GM21367 (cell line): ENCODE measurements around the gene CELSR2.
"Not testable (repeated sequence)": the region's sequence is repeated elsewhere in the genome, so short reads cannot be mapped to it uniquely, and the experiment has no call there.

Experiments used
- ATAC-seq: cut with Tn5 transposase; IDR thresholded peaks from one replicate; pipeline ENCODE4 v1.9.1; 2021; ENCODE audit not compliant: unreplicated experiment

Gene CELSR2

GRCh38 chr1:109248797-109249629 is at the start of gene CELSR2:
TSS of gene CELSR2 (plus strand) at chr1:109249539. CDS start at chr1:109250080, 541 bp downstream.
- peak; percentile 59 for ATAC-seq

- ATAC-seq, result no peak
These were observed 49.6 kb upstream of the CELSR2 start for GRCh38 chr1:109199710-109200109.

GRCh38 chr1:109201123-109201703 is 48.1 kb upstream of the CELSR2 start:
- ATAC-seq, result no peak

- no peak for ATAC-seq
These were observed 44.9 kb upstream of the CELSR2 start for GRCh38 chr1:109204484-109204883.

GRCh38 chr1:109206339-109206738 is 43.0 kb upstream of the CELSR2 start:
- no peak for ATAC-seq

- ATAC-seq, result no peak
These were observed 41.8 kb upstream of the CELSR2 start for GRCh38 chr1:109207467-109208103.

- ATAC-seq, result no peak
These were observed 40.9 kb upstream of the CELSR2 start for GRCh38 chr1:109208394-109208793.

- no peak for ATAC-seq
These were observed 40.4 kb upstream of the CELSR2 start for GRCh38 chr1:109208836-109209463.

GRCh38 chr1:109210058-109210457 is 39.3 kb upstream of the CELSR2 start:
- no peak for ATAC-seq

GRCh38 chr1:109213345-109213823 is 36.0 kb upstream of the CELSR2 start:
- ATAC-seq, result no peak

GRCh38 chr1:109213824-109214693 is 35.3 kb upstream of the CELSR2 start, which contains the start of gene SARS1:
TSS of gene SARS1 (plus strand) at chr1:109213918. CDS start at chr1:109213993, 75 bp downstream.
- peak; percentile 70 for ATAC-seq

- no peak for ATAC-seq
These were observed 34.4 kb upstream of the CELSR2 start for GRCh38 chr1:109214695-109215623.

- ATAC-seq, result no peak
These were observed 32.7 kb upstream of the CELSR2 start for GRCh38 chr1:109216662-109217061.

GRCh38 chr1:109218516-109218915 is 30.8 kb upstream of the CELSR2 start:
- no peak for ATAC-seq

GRCh38 chr1:109221201-109221600 is 28.1 kb upstream of the CELSR2 start:
- not testable (repeated sequence) for ATAC-seq

- no peak for ATAC-seq
These were observed 24.0 kb upstream of the CELSR2 start for GRCh38 chr1:109225308-109225707.

GRCh38 chr1:109225711-109226445 is 23.5 kb upstream of the CELSR2 start:
- no peak for ATAC-seq

GRCh38 chr1:109228167-109228566 is 21.2 kb upstream of the CELSR2 start:
- no peak for ATAC-seq
